Measurements from ENCODE around the gene KIAA1958.
"Not testable (repeated sequence)": the region's sequence is repeated elsewhere in the genome, so short reads cannot be mapped to it uniquely, and the experiment has no call there.

KIAA1958 gene

GRCh38 chr9:112555101-112555643 lies 68.5 kb downstream of the KIAA1958 start:
- DNase-seq (ENCODE audit: low read depth), result no peak

- no peak for DNase-seq (ENCODE audit: low read depth)
Observed at GRCh38 chr9:112555844-112556482, 69.3 kb downstream of the KIAA1958 start.

DNA sequence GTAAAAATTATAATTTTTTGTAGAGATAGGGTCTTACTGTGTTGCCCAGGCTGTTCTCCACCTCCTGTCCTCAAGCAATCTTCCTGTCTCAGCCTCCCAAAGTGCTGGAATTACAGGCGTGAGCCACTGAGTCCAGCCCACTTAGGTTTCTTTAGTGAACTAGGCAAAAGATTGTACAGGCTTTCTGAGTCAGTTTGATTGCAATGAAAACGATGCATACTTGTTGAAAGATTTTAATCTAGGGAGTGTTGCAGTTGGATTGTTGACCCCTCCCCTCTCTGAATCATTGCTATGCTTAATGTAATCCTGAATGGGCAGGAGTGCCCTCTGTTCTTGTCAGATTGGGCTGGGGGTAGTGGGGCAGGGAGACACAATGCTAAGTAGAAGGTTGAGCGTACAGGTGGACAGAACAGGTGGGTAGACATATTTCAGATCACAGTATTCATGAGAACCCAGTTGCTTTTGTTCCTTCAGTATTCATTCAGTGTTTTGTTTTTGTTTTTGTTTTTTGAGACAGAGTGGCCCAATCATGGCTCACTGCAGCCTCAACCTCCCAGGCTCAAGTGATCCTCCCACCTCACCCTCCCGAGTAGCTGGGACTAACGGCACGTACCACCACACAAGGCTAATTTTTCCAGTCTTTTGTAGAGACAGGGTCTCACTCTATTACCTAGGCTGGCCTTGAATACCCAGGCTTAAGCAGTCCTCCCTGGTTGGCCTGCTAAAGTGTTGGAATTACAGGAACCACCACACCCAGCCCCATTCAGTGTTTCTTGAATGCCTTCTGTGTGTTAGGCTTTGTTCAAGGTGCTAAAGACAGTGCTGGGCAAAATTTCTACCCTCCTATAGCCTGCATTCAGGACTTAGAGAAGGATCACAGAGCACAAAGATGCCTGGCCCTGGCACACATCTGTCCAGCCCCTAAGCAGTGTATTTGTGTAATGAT lies 70.1 kb downstream of the KIAA1958 start:
- no peak for DNase-seq (ENCODE audit: low read depth)

DNA sequence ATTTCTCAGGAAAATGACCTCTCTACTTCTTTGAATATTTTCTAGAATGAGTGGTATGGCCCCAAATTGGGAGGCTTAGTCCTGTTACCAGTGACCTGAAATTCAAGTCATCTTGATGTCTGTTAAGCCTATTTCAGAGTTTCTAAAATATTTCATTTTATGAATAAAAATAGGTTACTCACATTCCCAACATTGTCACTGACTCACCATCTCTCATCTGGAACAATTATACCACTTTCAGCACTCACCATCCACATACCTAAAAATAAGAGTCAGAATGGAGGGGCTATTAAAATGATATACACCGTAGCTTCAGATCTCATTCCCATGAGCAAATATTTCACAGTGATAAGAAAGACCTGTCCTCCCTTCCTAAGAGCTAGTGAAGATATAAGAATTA lies 71.8 kb downstream of the KIAA1958 start:
- DNase-seq (ENCODE audit: low read depth), result no peak

DNA sequence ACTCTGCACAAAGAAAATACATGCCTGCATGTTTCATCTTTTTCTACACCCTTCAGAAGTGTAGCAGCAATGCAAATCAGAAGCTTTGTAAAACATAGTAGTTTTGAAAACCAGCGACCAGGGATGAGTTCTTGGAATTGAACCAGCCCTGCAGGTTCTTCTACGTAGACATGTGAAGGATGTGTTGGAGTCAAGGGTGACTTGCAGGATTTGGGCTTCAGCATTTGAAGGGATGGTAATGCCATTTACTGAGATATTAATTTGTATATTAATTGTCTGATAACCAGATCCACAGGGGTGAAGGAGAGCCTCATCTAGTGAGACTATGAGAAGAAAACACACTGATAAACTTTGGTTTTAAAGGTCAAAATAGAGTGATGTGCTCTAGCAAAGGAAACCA lies 72.4 kb downstream of the KIAA1958 start:
- no peak for DNase-seq (ENCODE audit: low read depth)

- no peak for DNase-seq (ENCODE audit: low read depth)
Observed at GRCh38 chr9:112559629-112560413, 73.2 kb downstream of the KIAA1958 start.

GRCh38 chr9:112562235-112562958 lies 75.8 kb downstream of the KIAA1958 start:
- no peak for DNase-seq (ENCODE audit: low read depth)

DNA sequence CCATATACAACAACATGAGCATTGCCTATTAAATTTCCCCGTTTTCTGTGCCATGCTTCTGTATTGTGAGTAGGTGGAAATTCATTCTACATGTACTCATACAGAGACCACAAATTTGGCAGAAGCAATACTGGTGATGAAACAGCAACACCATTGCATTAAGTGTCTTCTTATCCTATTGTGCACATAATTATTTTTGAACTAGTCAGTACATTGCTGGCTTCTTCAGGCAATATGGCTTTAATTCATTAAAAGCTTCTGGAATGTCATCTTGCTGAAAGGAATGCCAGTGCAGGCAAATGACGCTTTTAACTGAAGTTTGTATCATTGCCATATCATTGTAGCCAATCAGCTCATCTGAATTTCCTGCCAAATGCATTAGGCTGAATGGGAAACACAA lies 82.6 kb downstream of the KIAA1958 start:
- peak; percentile 65 for DNase-seq (ENCODE audit: low read depth)

DNA sequence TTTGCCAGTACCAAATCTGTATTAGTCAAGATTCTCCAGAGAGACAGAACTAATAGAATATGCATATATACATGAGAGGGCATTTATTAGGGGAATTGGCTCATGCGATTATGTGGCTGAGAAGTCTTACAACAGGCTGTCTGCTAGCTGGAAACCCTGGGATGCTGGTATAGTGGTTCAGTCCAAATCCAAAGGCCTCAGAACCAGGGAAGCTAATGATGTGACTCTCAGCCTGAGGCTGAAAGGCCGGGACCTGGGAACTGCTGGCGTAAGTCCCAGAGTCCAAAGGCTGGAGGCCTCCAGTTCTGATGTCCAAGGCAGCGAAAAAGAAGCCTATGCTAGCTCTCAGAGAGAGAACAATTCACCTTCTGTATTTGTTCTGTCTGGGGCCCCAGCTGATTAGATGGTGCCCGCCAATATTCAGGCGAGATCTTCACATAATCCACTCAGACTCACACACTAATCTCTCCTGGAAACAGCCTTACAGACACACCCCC lies 84.1 kb downstream of the KIAA1958 start:
- DNase-seq (ENCODE audit: low read depth), result no peak

DNA sequence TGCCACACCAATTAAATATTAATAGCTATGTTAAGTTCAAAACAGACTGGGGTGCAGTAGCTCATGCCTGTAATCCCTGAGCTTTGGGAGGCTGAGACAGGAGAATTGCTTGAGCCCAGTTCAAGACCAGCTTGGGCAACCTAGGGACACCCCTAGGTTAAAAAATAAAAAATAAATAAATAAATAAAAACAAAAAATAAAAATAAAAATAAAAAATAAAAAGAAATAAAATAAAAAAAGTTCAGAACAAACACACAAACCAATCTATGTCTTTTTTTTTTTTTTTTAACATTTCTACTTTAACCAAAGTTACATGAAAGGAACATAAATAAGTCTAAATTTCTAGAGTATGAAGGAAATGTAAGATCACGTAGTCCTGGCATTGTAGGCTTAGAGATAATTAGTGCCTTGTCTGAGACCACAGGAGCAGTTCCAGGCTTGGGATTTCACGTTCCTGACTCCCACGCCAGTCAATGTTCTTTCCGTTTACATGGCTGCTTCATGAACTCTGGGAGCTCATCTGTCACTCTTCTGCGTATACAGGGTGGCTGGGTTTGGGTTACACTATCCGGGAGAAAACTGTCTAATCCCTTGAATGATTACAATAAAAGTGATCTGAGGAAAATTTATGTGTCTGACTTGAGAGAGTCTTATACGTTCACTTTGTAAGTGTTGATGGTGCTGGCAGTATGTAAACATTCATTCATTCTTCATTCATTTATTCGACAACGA lies 85.2 kb downstream of the KIAA1958 start:
- DNase-seq (ENCODE audit: low read depth), result no peak

DNA sequence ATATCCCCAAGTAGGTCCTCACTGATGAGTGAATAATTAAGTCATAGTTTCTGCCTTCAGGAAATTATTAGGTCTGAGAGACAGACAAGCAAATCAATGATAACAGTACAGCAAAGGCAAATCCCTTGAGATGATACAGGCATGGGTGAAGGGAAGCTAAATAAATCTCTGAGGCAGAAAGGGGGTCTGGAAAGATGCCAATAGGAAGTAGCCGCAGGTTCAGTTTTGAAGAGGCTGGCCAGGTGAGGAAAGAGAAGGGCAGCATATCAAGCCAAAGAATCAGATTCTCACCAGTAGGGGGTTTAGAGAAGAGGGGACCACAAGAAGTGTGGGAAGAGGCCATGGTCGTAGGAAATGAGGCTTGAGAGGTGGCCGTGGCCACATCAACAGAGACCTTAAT lies 85.8 kb downstream of the KIAA1958 start:
- DNase-seq (ENCODE audit: low read depth), result no peak

GRCh38 chr9:112574008-112574407 lies 87.4 kb downstream of the KIAA1958 start:
- no peak for DNase-seq (ENCODE audit: low read depth)

DNA sequence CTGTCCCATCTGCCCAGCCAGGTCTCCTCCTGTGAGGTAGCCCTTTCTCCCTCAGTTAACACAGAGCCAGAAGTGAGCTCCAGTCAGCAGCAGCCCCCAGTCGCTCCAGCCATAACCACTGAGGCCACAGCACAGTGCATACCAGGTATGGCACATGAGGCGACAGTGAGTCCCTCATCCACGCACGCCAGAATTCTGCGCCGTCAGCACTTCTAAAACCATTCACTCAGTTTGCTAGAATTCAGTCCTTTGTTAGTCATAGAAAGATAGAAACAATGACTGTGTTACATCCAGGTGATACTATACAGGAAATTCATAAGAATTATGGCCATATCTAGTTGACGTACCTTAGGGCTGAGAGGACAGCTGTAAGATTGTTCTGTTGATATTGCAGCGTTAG lies 88.5 kb downstream of the KIAA1958 start:
- DNase-seq (ENCODE audit: low read depth), result no peak

DNA sequence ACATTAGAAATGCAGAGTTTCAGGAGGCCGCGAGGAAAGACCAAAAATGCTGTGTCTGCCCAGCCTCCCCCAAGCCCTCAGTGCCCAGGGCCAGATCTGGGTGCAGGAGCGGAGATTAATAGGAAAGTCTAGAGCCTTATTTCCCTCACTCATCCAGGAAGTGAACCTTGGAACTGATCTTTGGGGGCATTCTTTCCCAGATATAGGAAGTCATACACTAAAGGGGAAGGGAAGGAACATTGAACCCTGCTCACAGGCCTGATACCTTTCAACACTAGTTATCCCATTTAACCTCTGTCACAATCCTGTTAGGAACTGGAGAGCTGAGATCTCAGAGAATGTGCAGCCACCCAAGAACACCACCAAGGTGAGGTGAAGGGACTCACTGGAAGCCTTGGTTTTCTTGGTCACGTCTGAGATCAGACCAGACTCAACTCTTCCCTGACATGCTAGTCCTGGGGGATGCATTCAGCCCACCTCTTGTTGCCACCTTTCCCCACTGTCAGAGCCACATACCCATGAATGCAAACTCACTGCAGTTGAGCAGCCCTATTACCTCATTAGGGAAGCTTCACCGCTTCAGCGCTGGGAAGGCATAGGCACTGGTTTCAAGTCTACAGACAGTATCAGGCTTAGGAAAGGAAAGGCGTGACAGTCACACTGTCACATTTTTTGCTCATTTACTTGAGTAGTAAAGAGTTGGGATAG lies 95.0 kb downstream of the KIAA1958 start:
- no peak for DNase-seq (ENCODE audit: low read depth)

- no peak for DNase-seq (ENCODE audit: low read depth)
Observed at GRCh38 chr9:112582371-112583262, 96.0 kb downstream of the KIAA1958 start.

GRCh38 chr9:112586599-112587155 lies 100.0 kb downstream of the KIAA1958 start:
- DNase-seq (ENCODE audit: low read depth), result no peak

DNA sequence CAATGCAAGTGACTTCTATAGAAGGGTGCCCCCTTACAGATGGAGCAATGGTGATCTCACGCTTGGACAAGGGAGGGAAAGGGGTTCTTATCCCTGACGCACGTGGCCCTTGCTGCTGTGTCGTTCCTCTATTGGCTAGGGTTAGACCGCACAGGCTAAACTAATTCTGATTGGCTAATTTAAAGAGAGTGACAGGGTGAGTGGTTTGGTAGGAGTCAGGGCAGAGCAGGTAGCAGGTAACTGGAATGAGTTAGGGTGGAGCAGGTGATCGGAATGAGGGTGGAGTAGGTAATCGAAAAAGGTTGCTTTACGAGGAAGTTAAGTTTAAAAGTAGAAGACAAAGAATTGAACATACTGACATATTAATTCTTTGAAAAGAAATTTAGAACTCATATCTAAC lies 105.2 kb downstream of the KIAA1958 start:
- not testable (repeated sequence) for DNase-seq (ENCODE audit: low read depth)

DNA sequence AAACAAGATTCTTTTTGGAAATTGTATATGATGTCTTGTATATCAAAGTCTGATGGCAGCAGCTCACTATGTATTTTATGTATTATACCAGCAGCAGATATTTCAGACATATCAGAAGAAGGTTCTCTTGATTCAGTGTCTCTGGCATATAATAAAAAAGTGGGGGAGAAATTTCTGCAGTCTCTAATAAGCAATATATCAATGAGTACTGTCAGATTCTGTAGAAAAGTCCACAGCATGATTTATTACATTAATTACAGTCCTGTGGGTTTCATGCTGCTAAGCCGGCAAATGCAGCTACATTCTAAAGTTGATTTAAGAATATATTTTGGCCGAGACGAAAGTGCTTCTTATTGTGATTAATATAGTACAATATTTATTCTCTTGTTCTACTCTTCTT lies 113.1 kb downstream of the KIAA1958 start:
- no peak for DNase-seq (ENCODE audit: low read depth)

GRCh38 chr9:112601636-112602035 lies 115.0 kb downstream of the KIAA1958 start:
- DNase-seq (ENCODE audit: low read depth), result peak; percentile 9

Measured in stromal cell of bone marrow (primary cell).